ENCODE data around the gene SDK1. TPM values are rescaled to one million over a fixed set of nuclear protein-coding genes. Genes with fewer than 3 reads are reported as not detected.

The SDK1 gene
- total and polyA plus RNA-seq, 2 donors (not counting 3 experiments of a cell fraction or from before 2014, with no cell fraction given): 1.6 to 3.9 TPM

GRCh38 chr7:4135301-4135700, 834.2 kb downstream of the SDK1 start:
- no peak for FAIRE-seq
- POLR2A ChIA-PET: no interaction called here
- Histone ChIP-seq H3K27ac (ENCODE audit: insufficient read depth, low read depth, low read length) (no peak overlapping the region), H3K36me3 (ENCODE audit: control insufficient read depth in 2 of 2, extremely low read depth in 1 of 2, insufficient read depth in 2 of 2, low read length in 2 of 2) (no peaks in the 10 kb centered on the region), H3K4me1 (ENCODE audit: control insufficient read depth, extremely low read depth, insufficient read depth, low read length) (no peaks in the 10 kb centered on the region), H3K4me2 (ENCODE audit: insufficient read depth, low read length) (no peak overlapping the region), H3K4me3 (replicated peaks in 1 of 3; ENCODE audit: insufficient read depth in 1 of 3, low read depth in 1 of 3, low read length in 3 of 3) (no peak overlapping the region), H3K9me1 (replicated peaks; ENCODE audit: control insufficient read depth, extremely low read depth, insufficient read depth, low read length) (no peaks in the 10 kb centered on the region), H3K9ac (replicated peaks; ENCODE audit: extremely low read depth, insufficient read depth, low read length) (no peak overlapping the region), H3K79me2 (ENCODE audit: control insufficient read depth, insufficient read depth, low read length) (no peaks in the 10 kb centered on the region), H4K20me1 (replicated peaks; ENCODE audit: control insufficient read depth, extremely low read depth, insufficient read depth, low read length) (no peaks in the 10 kb centered on the region), H3K9me3 (replicated peaks; ENCODE audit: control insufficient read depth, insufficient read depth, low read length) (no peaks in the 10 kb centered on the region), H3K27me3 (ENCODE audit: control insufficient read depth in 2 of 2, insufficient read depth in 2 of 2, low read length in 2 of 2) (no peaks in the 10 kb centered on the region), H2AFZ (ENCODE audit: low read depth, low read length) (no peak overlapping the region)
- CTCF ChIA-PET: no interaction called here
- TF ChIP-seq POLR2AphosphoS5 (IDR thresholded peaks at IDR 0.05; ENCODE audit: insufficient read depth, low read depth, low read length) (no peak), MYC (IDR thresholded peaks at IDR 0.05; ENCODE audit: low read depth, low read length) (no peak), FOS (IDR thresholded peaks at IDR 0.05; ENCODE audit: borderline replicate concordance, insufficient read depth, low read length) (no peak), POLR2A (IDR thresholded peaks at IDR 0.05; ENCODE audit: low read depth, low read length) (no peak), JUN (IDR thresholded peaks at IDR 0.05; ENCODE audit: borderline replicate concordance, insufficient read depth, insufficient read length, low read depth) (no peak), MAX (IDR thresholded peaks at IDR 0.05; ENCODE audit: insufficient read depth, insufficient read length) (no peak), EZH2 (IDR thresholded peaks at IDR 0.05; ENCODE audit: borderline replicate concordance, low read depth, low read length, severe bottlenecking) (no peak)
- TF ChIP-seq, protein P1, sequence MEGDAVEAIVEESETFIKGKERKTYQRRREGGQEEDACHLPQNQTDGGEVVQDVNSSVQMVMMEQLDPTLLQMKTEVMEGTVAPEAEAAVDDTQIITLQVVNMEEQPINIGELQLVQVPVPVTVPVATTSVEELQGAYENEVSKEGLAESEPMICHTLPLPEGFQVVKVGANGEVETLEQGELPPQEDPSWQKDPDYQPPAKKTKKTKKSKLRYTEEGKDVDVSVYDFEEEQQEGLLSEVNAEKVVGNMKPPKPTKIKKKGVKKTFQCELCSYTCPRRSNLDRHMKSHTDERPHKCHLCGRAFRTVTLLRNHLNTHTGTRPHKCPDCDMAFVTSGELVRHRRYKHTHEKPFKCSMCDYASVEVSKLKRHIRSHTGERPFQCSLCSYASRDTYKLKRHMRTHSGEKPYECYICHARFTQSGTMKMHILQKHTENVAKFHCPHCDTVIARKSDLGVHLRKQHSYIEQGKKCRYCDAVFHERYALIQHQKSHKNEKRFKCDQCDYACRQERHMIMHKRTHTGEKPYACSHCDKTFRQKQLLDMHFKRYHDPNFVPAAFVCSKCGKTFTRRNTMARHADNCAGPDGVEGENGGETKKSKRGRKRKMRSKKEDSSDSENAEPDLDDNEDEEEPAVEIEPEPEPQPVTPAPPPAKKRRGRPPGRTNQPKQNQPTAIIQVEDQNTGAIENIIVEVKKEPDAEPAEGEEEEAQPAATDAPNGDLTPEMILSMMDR (IDR thresholded peaks at IDR 0.05; ENCODE audit: extremely low read depth in 1 of 2, insufficient read depth in 1 of 2, low read depth in 1 of 2, low read length in 2 of 2): no peak
- dilution Hi-C loops (cut with MboI; ENCODE audit: extremely low pct_ligation_motif_present, low sequenced_read_pairs): no loop called here
- DNase-seq (ENCODE audit: low read depth, low spot score): no peak
- intact Hi-C loops (cut with micrococcal nuclease): no loop called here
- no TSS peak for BruUV-seq (replicated peaks)

Measured in endothelial cell of umbilical vein (primary cell).